Pericardium fibroblast (primary cell): ENCODE data around the gene ADM2. TPM values are rescaled to one million over a fixed set of nuclear protein-coding genes. Genes with fewer than 3 reads are reported as not detected.

Experiments
- total RNA-seq: library from RNA; depleted of rRNA; stranded (reverse); fragments of >200 nt; gene quantifications from 2 replicates; pipeline ENCODE4 v1.2.3, GENCODE V29; 2015

ADM2 gene
- 14.5 and 35.9 TPM in 2 replicates for total RNA-seq

GRCh38 chr22:50481440-50482106, at the start of gene ADM2:
Gene ADM2 (plus strand): TSS chr22:50481543. CDS start chr22:50481848, 305 bp downstream.

DNA sequence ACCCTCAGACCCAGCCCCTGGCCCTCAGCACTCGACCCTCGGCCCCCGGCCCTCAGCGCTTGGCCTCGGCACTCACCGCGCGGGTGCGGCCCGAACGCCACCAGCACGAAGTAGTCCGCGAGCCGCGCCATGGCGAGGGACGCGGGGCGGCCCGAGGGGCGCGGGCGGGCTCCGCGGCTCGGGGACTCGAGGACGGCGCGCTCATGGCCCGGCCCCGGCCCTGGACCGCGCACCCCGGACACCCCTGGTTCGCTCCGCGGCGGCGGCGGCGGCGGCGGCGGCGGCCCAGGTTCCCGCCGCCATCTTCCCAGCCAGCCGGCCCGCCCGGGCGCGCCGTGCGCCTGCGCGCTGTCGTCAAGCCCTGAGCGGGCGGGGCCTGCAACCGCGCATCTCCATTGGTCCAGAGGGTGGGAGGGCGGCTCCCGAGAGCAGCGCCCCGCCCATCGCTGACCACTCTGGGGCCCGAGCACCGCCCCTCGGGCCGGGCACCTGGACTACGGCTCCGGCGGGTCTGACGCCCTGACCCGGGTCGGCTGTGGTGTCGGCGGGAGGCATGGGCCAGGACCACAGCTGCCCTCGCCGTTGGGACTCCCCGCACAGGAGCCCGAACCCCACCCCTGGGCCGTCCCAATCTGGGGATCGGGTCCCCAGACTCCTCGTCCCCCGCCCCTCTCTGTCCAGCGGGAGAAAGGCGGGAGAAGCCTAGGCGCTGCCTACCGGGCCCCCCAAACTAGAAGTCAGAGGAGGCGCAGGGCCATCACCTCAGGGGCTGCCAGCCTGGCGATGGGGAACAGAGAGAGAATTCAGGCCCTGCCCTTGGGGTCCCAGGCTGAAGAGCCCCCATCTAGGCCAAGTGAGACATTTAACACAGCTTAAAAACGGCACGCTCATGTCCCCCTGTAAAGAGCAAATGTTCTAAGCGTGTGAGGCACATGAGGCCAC, 6.4 kb upstream of the ADM2 start, which contains the start of gene SBF1:
SBF1 (minus strand) TSS at position 326 of the 942 bp plus-strand sequence; CDS start at position 131, 195 bp downstream.

GRCh38 chr22:50486561-50487289, 5.4 kb downstream of the ADM2 start, which contains the start of gene MIOX:
Gene MIOX (plus strand): TSS chr22:50486859. CDS start chr22:50486898, 39 bp downstream.

DNA sequence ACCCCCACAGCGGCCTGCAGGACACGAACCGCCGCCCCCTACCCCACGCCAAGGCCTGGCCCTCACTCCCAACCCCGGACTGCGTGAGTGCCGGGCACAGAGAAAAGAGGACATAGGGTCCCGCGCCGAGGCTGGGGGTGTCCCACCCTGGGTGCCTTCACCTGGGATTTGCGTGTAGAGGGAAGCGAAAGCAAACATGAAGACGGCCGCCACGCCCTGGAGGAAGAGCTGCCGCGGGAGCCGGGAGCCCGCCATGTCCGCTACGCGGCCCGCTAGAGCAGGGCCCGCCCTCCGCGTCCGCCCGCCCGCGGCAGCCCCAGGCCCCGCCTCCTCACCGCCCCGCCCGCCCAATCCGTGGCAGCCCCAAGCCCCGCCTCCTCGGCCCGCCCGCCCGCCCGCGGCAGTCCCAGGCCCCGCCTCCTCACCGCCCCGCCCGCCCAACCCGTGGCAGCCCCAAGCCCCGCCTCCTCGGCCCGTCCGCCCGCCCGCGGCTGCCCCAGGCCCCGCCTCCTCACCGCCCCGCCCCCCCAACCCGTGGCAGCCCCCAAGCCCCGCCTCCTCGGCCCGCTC, 26.2 kb downstream of the ADM2 start, which contains the start of gene LMF2:
LMF2 (minus strand) TSS at position 282 of the 570 bp plus-strand sequence; CDS start at position 255, 27 bp downstream.

GRCh38 chr22:50507991-50508884, 26.9 kb downstream of the ADM2 start, which contains the start of gene NCAPH2:
Gene NCAPH2 (plus strand): TSS chr22:50508224. CDS start chr22:50508338, 114 bp downstream.

GRCh38 chr22:50525104-50525857, 43.9 kb downstream of the ADM2 start, which contains the start of gene SCO2:
Gene SCO2 (minus strand): TSS chr22:50525598. CDS start chr22:50524411, 1,187 bp downstream.

DNA sequence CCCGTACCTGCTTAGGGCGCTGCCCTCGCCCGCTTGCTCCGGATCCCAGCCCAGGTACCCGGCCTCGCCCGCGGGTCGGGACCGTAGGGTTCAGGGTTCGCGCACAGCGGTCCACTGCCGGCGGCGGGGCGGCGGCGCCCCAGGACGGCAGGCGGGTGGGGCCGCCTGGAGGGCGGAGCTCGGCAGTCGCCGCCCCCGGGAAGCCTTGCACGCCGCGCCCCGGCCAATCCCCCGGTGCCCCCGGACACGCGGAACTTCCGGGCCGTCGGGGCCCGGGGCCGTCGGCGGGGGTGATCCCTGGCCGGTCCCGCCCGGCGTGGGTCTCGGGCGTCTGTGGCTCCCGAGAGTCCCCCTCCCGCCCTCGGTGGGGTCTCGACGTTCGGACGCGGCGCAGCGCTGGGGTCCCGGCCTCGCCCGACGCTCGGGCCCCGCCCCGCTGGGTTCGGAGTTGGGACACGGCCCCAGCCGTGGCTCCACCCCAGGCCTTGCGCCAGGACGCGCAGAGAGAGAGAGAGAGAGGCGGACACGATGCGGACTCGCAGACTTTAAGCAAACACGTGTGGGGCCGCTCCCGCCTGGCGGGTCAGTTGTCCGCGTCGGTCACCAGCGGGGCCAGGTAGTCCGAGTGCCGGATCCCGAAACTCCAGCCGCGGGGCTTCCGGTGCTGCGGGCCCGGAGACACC, 48.7 kb downstream of the ADM2 start, which contains the start of gene TYMP:
TYMP (minus strand) TSS at position 116 of the 683 bp plus-strand sequence. CDS start 303 bp downstream, outside the sequence.

Other genes with a start within 250 kb of the ADM2 start
- gene TUBGCP6, start 236.5 kb upstream of the ADM2 start, total RNA-seq: 18.3 and 23.2 TPM in 2 replicates
- gene HDAC10, start 230.3 kb upstream of the ADM2 start, total RNA-seq: 20.8 and 39.8 TPM in 2 replicates
- gene MAPK12, start 219.9 kb upstream of the ADM2 start, total RNA-seq: 29.5 and 36.9 TPM in 2 replicates
- 18.4 and 24.0 TPM in 2 replicates for gene MAPK11, start 211.2 kb upstream of the ADM2 start, total RNA-seq
- gene PLXNB2, start 173.9 kb upstream of the ADM2 start, total RNA-seq: 143 and 157 TPM in 2 replicates
- gene DENND6B, start 154.5 kb upstream of the ADM2 start, total RNA-seq: 6.6 and 8.5 TPM in 2 replicates
- 44.7 and 47.3 TPM in 2 replicates for gene PPP6R2, start 138.2 kb upstream of the ADM2 start, total RNA-seq
- 53.8 and 57.3 TPM in 2 replicates for gene SBF1, start 6.5 kb upstream of the ADM2 start, total RNA-seq
- gene MIOX, start 5.3 kb downstream of the ADM2 start, total RNA-seq: 0.43 TPM in 1 of 2 replicates, not detected in the other
- 64.2 and 77.0 TPM in 2 replicates for gene LMF2, start 26.2 kb downstream of the ADM2 start, total RNA-seq
- gene NCAPH2, start 26.7 kb downstream of the ADM2 start, total RNA-seq: 22.5 and 28.0 TPM in 2 replicates
- 1.3 and 2.5 TPM in 2 replicates for gene SCO2, start 44.1 kb downstream of the ADM2 start, total RNA-seq
- gene TYMP, start 48.5 kb downstream of the ADM2 start, total RNA-seq: 46.3 and 57.6 TPM in 2 replicates
- 1.8 and 2.4 TPM in 2 replicates for gene KLHDC7B, start 64.4 kb downstream of the ADM2 start, total RNA-seq
- gene SYCE3, start 81.4 kb downstream of the ADM2 start, total RNA-seq: not detected in 2 replicates
- 0.51 and 1.4 TPM in 2 replicates for gene CPT1B, start 96.9 kb downstream of the ADM2 start, total RNA-seq
- 25.7 and 26.1 TPM in 2 replicates for gene CHKB, start 101.3 kb downstream of the ADM2 start, total RNA-seq
- 0.68 and 2.7 TPM in 2 replicates for gene MAPK8IP2, start 119.2 kb downstream of the ADM2 start, total RNA-seq
- gene ARSA, start 146.6 kb downstream of the ADM2 start, total RNA-seq: 42.0 and 68.4 TPM in 2 replicates
- 2.5 and 3.8 TPM in 2 replicates for gene SHANK3, start 191.3 kb downstream of the ADM2 start, total RNA-seq